K562 (cell line): ENCODE measurements around the gene TMEFF1.

Experiments
- CTCF ChIP-seq, 3 experiments: IDR thresholded peaks in 2 of 3; conservative IDR thresholded peaks in 1 of 3; 2 replicates each; pipeline ENCODE4 v1.5.1; 2011 to 2012; ENCODE audit warnings: low read length in 3 of 3, mild to moderate bottlenecking in 3 of 3, control low read depth in 2 of 3, improper control_type of control experiment in 1 of 3, inconsistent platforms in 1 of 3, low read depth in 1 of 3, mixed read lengths in 1 of 3, moderate library complexity in 1 of 3; ENCODE audit not compliant: insufficient read depth in 2 of 3
- EP300 ChIP-seq: IDR thresholded peaks from 2 replicates; pipeline ENCODE4 v1.6.1; 2012; ENCODE audit warnings: low read length, improper control_type of control experiment
- GMEB1 ChIP-seq: fragments of 250-450 bp; sonication (Bioruptor Pico); IDR thresholded peaks from 2 replicates; pipeline ENCODE4 v1.4.0; 2020; ENCODE audit warnings: mild to moderate bottlenecking
- KLF6 ChIP-seq: fragments of 250-450 bp; sonication (Bioruptor Pico); IDR thresholded peaks from 2 replicates; pipeline ENCODE4 v1.4.0; 2020; ENCODE audit warnings: mild to moderate bottlenecking, moderate library complexity, borderline replicate concordance
- POLR2AphosphoS5 ChIP-seq: IDR thresholded peaks from 2 replicates; pipeline ENCODE4 v1.6.1; 2011; ENCODE audit warnings: mild to moderate bottlenecking, low read depth, low read length, moderate library complexity; ENCODE audit not compliant: control insufficient read depth, insufficient read depth
- SREBF2 ChIP-seq: sonication (generic); formaldehyde crosslinking; IDR thresholded peaks from 2 replicates; pipeline ENCODE4 v1.4.0; 2020; ENCODE audit warnings: mild to moderate bottlenecking, missing genetic modification reagents
- ZNF274 ChIP-seq: IDR thresholded peaks from 2 replicates; pipeline ENCODE4 v1.6.1; 2011; ENCODE audit warnings: low read depth, mild to moderate bottlenecking, low read length, moderate library complexity, borderline replicate concordance
- ZNF311 ChIP-seq: fragments of 250-450 bp; sonication (Bioruptor Pico); IDR thresholded peaks from 2 replicates; pipeline ENCODE4 v1.4.0; 2020; ENCODE audit warnings: mild to moderate bottlenecking, moderate library complexity
- ZNF699 ChIP-seq: fragments of 250-450 bp; sonication (Bioruptor Pico); IDR thresholded peaks from 2 replicates; pipeline ENCODE4 v1.8.0; 2021; ENCODE audit warnings: mild to moderate bottlenecking, moderate library complexity; ENCODE audit not compliant: insufficient replicate concordance

- no peak for TF ChIP-seq ZNF274
- no peak for TF ChIP-seq POLR2AphosphoS5
- peak; percentile 70 to 77 (median 77) for TF ChIP-seq CTCF (IDR thresholded peaks at IDR 0.05 in 2 of 3, conservative IDR thresholded peaks at IDR 0.05 in 1 of 3; ENCODE audit: insufficient read depth in 2 of 3, low read depth in 1 of 3, low read length in 3 of 3)
- TF ChIP-seq ZNF699 (CRISPR knock-in tag) = no peak
- TF ChIP-seq SREBF2 (CRISPR knock-in tag) = no peak
- no peak for TF ChIP-seq ZNF311 (CRISPR knock-in tag)
- TF ChIP-seq KLF6 (CRISPR knock-in tag) = no peak
- TF ChIP-seq GMEB1 (CRISPR knock-in tag) = no peak
- TF ChIP-seq EP300 = no peak
Observed at GRCh38 chr9:100601216-100601615, 128.3 kb downstream of the TMEFF1 start.
